SK-N-SH (cell line): Measurements from ENCODE around the gene NRP2. TPM values are rescaled to one million over a fixed set of nuclear protein-coding genes. Genes with fewer than 3 reads are reported as not detected.

Experiments used
- CTCF ChIA-PET: fragments of 300-600, 350-600 bp; formaldehyde crosslinking; extraction: SDS; loops from one replicate; lab custom pipeline; 2021; lab: Yijun Ruan, JAX
- POLR2A ChIA-PET: fragments of 350-600 bp; sonication (Branson Sonifier 250); formaldehyde crosslinking; extraction: SDS; loops from one replicate; lab custom pipeline; 2020; ENCODE audit warnings: antibody characterized with exemption, inconsistent platforms; lab: Yijun Ruan, JAX
- DNase-seq: peaks from one replicate; pipeline ENCODE4 v3.0.0; 2012
- H2AFZ ChIP-seq: fragments of 200-600 bp; sonication (generic); 2 replicates; pipeline ENCODE4 v1.8.1; 2016; ENCODE audit warnings: antibody characterized with exemption, mild to moderate bottlenecking, low read depth
- H3F3A ChIP-seq: fragments of 200-600 bp; sonication (generic); replicated peaks from 2 replicates; pipeline ENCODE3; 2016; ENCODE audit warnings: antibody characterized with exemption, mild to moderate bottlenecking; ENCODE audit not compliant: insufficient read depth
- H3K27ac ChIP-seq, 2 experiments: fragments of 200-500 bp in 1 of 2; fragments of 200-600 bp in 1 of 2; sonication (Bioruptor generic) in 1 of 2; sonication (generic), shearing (Covaris generic) in 1 of 2; 2 replicates each; pipeline versions ENCODE4 v1.5.1 to v1.6.1; 2014 to 2016; ENCODE audit warnings: low read depth in 2 of 2, inconsistent platforms in 1 of 2, low read length in 1 of 2, mild to moderate bottlenecking in 1 of 2, mixed read lengths in 1 of 2
- H3K27me3 ChIP-seq: fragments of 200-600 bp; sonication (generic), shearing (Covaris generic); 2 replicates; pipeline ENCODE4 v1.6.1; 2016; ENCODE audit warnings: mixed run types; ENCODE audit not compliant: insufficient read depth
- H3K36me3 ChIP-seq, 2 experiments: fragments of 200-500 bp in 1 of 2; fragments of 200-600 bp in 1 of 2; sonication (Bioruptor generic) in 1 of 2; sonication (generic) in 1 of 2; replicated peaks in 1 of 2; 2 replicates each; pipeline versions ENCODE3 to v1.5.1; 2014 to 2016; ENCODE audit warnings: low read length in 1 of 2, mild to moderate bottlenecking in 1 of 2; ENCODE audit not compliant: insufficient read depth in 2 of 2, control insufficient read depth in 1 of 2
- H3K4me1 ChIP-seq, 2 experiments: fragments of 200-500 bp in 1 of 2; fragments of 200-600 bp in 1 of 2; sonication (Bioruptor generic) in 1 of 2; sonication (generic), shearing (Covaris generic) in 1 of 2; 2 replicates each; pipeline versions ENCODE4 v1.5.1 to v1.6.1; 2014 to 2016; ENCODE audit warnings: low read depth in 1 of 2, low read length in 1 of 2, mixed run types in 1 of 2; ENCODE audit not compliant: insufficient read depth in 2 of 2, control insufficient read depth in 1 of 2
- H3K4me2 ChIP-seq: fragments of 200-600 bp; sonication (generic), shearing (Covaris generic); 2 replicates; pipeline ENCODE4 v1.6.1; 2017; ENCODE audit warnings: mixed run types
- H3K4me3 ChIP-seq, 2 experiments: fragments of 200-500 bp in 1 of 2; fragments of 200-600 bp in 1 of 2; sonication (Bioruptor generic) in 1 of 2; sonication (generic), shearing (Covaris generic) in 1 of 2; 2 replicates each; pipeline versions ENCODE4 v1.5.1 to v1.8.1; 2014 to 2016; ENCODE audit warnings: low read depth in 2 of 2, inconsistent platforms in 1 of 2, low read length in 1 of 2, mild to moderate bottlenecking in 1 of 2, mixed read lengths in 1 of 2, moderate library complexity in 1 of 2
- H3K79me2 ChIP-seq: fragments of 200-600 bp; sonication (generic); 2 replicates; pipeline ENCODE4 v1.8.1; 2017; ENCODE audit warnings: mild to moderate bottlenecking; ENCODE audit not compliant: insufficient read depth
- H3K9ac ChIP-seq: fragments of 200-600 bp; sonication (generic); 2 replicates; pipeline ENCODE4 v1.6.1; 2017; ENCODE audit warnings: mixed run types
- H3K9me2 ChIP-seq: fragments of 200-600 bp; sonication (generic); 2 replicates; pipeline ENCODE4 v1.6.1; 2017; ENCODE audit warnings: mixed run types
- H3K9me3 ChIP-seq: fragments of 200-600 bp; sonication (generic); 2 replicates; pipeline ENCODE4 v1.6.1; 2017; ENCODE audit warnings: mixed run types, mild to moderate bottlenecking, moderate library complexity
- H4K20me1 ChIP-seq: fragments of 200-600 bp; sonication (generic); 2 replicates; pipeline ENCODE4 v1.6.1; 2017; ENCODE audit warnings: mild to moderate bottlenecking, mixed run types; ENCODE audit not compliant: insufficient read depth
- CTCF ChIP-seq: fragments of 200-600 bp; sonication (generic); IDR thresholded peaks from 2 replicates; pipeline ENCODE4 v1.6.1; 2017; ENCODE audit warnings: antibody characterized with exemption, mild to moderate bottlenecking, moderate library complexity
- EP300 ChIP-seq, 2 experiments: IDR thresholded peaks; 2 replicates each; pipeline versions ENCODE4 v1.4.0 to v1.6.1; 2012; ENCODE audit warnings: borderline replicate concordance in 1 of 2, low read depth in 1 of 2, low read length in 1 of 2
- FOSL2 ChIP-seq: IDR thresholded peaks from 2 replicates; pipeline ENCODE4 v1.4.0; 2012; ENCODE audit warnings: low read depth, mild to moderate bottlenecking, moderate library complexity, borderline replicate concordance
- FOXJ3 ChIP-seq: sonication (generic); formaldehyde crosslinking; IDR thresholded peaks from 2 replicates; pipeline ENCODE4 v1.5.1; 2020; ENCODE audit warnings: mild to moderate bottlenecking, missing genetic modification reagents
- GABPA ChIP-seq: IDR thresholded peaks from 2 replicates; pipeline ENCODE4 v1.4.0; 2012; ENCODE audit warnings: low read depth, mild to moderate bottlenecking
- MEF2A ChIP-seq: IDR thresholded peaks from 2 replicates; pipeline ENCODE4 v1.4.0; 2012; ENCODE audit warnings: low read depth, borderline replicate concordance
- MXI1 ChIP-seq: IDR thresholded peaks from 2 replicates; pipeline ENCODE4 v1.6.1; 2012; ENCODE audit warnings: mild to moderate bottlenecking, low read depth, low read length, improper control_type of control experiment
- NRF1 ChIP-seq: IDR thresholded peaks from 2 replicates; pipeline ENCODE4 v1.6.1; 2012; ENCODE audit warnings: low read depth, mild to moderate bottlenecking, low read length
- POLR2AphosphoS5 ChIP-seq: IDR thresholded peaks from 2 replicates; pipeline ENCODE4 v1.6.1; 2012; ENCODE audit warnings: low read depth, low read length
- RAD21 ChIP-seq: IDR thresholded peaks from 2 replicates; pipeline ENCODE4 v1.6.1; 2012; ENCODE audit warnings: mild to moderate bottlenecking, low read length
- RCOR1 ChIP-seq: fragments of 150-350 bp; IDR thresholded peaks from 2 replicates; pipeline ENCODE4 v1.6.1; 2017; ENCODE audit warnings: antibody characterized with exemption, low read length
- RXRA ChIP-seq: IDR thresholded peaks from 2 replicates; pipeline ENCODE4 v1.4.0; 2012; ENCODE audit warnings: low read depth, mild to moderate bottlenecking, borderline replicate concordance
- SIN3A ChIP-seq: IDR thresholded peaks from 2 replicates; pipeline ENCODE4 v1.6.1; 2012; ENCODE audit warnings: low read depth, mild to moderate bottlenecking, low read length, moderate library complexity, borderline replicate concordance
- SMC3 ChIP-seq: IDR thresholded peaks from 2 replicates; pipeline ENCODE4 v1.6.1; 2012; ENCODE audit warnings: low read depth, low read length, improper control_type of control experiment
- TEAD4 ChIP-seq: IDR thresholded peaks from 2 replicates; pipeline ENCODE4 v1.4.0; 2012; ENCODE audit warnings: mild to moderate bottlenecking, borderline replicate concordance; ENCODE audit not compliant: insufficient read depth
- USF1 ChIP-seq: IDR thresholded peaks from 2 replicates; pipeline ENCODE4 v1.4.0; 2012; ENCODE audit warnings: low read depth, borderline replicate concordance
- WGBS: methylation state at CpG from one replicate; pipeline ENCODE4 v1.1.6; 2017; ENCODE audit warnings: low lambda C conversion rate; 5-methylcytosine and 5-hydroxymethylcytosine counted together
- polyA plus RNA-seq, 3 experiments: library from polyadenylated mRNA; depleted of rRNA; stranded (reverse); fragments of >200 nt; gene quantifications; 2 replicates each; pipeline ENCODE4 v1.2.3, GENCODE V29; 2012

The NRP2 gene
- polyA plus RNA-seq, 1 of the 3 experiments (the other 2 are of a cell fraction) = 68.8 TPM

- H3K79me2 ChIP-seq = no peaks in the 10 kb centered on the region
- ChIA-PET POLR2A (no interaction called here), CTCF (interaction anchor here (1.2 to 2.8 kb wide), 3 partner anchors 9 to 859 kb away, joined by 4 to 16 read pairs (median 7); no protein-coding TSS in a partner anchor)
- H3K4me3 ChIP-seq = no peak overlapping the region
- TF ChIP-seq NRF1 (no peak), SMC3 (no peak), FOSL2 (no peak), GABPA (no peak), SIN3A (no peak), MEF2A (no peak)
- no peaks in the 10 kb centered on the region for H3K9me3 ChIP-seq
- H3K36me3 ChIP-seq = peaks cover 8 to 48% of the 10 kb centered on the region in 2 experiments
- WGBS = 82% methylated on average over 9 of the region's 9 CpGs
- no peaks in the 10 kb centered on the region for H4K20me1 ChIP-seq
- no peaks in the 10 kb centered on the region for H3K9me2 ChIP-seq
- no peak overlapping the region for H3K9ac ChIP-seq
- no peak overlapping the region for H2AFZ ChIP-seq
- no peaks in the 10 kb centered on the region for H3K27me3 ChIP-seq
- H3F3A ChIP-seq = peaks cover 14% of the 10 kb centered on the region
- peaks cover 38 to 44% of the 10 kb centered on the region in 2 experiments; a peak in 3 of 4 replicates for H3K4me1 ChIP-seq
- H3K4me2 ChIP-seq = peak overlapping the region; percentile 52; the same call in 1 of the 2 replicates
- peak overlapping the region; percentile 28 to 81 for H3K27ac ChIP-seq
- DNase-seq = peak; percentile 53
These were observed 47.9 kb downstream of the NRP2 start for GRCh38 chr2:205730191-205730590.

- CTCF ChIA-PET = interaction anchor here (0.8 to 2.8 kb wide), 4 partner anchors 10 to 195 kb away, joined by 3 to 16 read pairs (median 4); no protein-coding TSS in a partner anchor
- DNase-seq = no peak
- TF ChIP-seq RXRA = peak; percentile 41; the same call in 1 of the 2 replicates
- no peak for TF ChIP-seq RAD21
- POLR2A ChIA-PET = interaction anchor here (1.1 kb wide), 1 partner anchor 46 kb away, joined by 3 read pairs; no protein-coding TSS in a partner anchor
- Histone ChIP-seq H3K4me1 (peaks cover 38 to 39% of the 10 kb centered on the region in 2 experiments; a peak in 3 of 4 replicates), H3K9me3 (no peaks in the 10 kb centered on the region), H3K9ac (peak overlapping the region; percentile 32), H3K36me3 (peaks cover 4 to 40% of the 10 kb centered on the region in 2 experiments), H3K4me2 (peak overlapping the region; percentile 52), H3K27me3 (no peaks in the 10 kb centered on the region), H3K4me3 (0 out of 4 replicates have a peak overlapping the region, but pooled peaks of 1 of the 2 experiments have one; percentile 5), H3K27ac (peak overlapping the region; percentile 28 to 81), H3F3A (peaks cover 14% of the 10 kb centered on the region), H3K9me2 (no peaks in the 10 kb centered on the region), H2AFZ (no peak overlapping the region), H4K20me1 (no peaks in the 10 kb centered on the region), H3K79me2 (no peaks in the 10 kb centered on the region)
- WGBS = 70% methylated on average over 9 of the region's 9 CpGs
These were observed 48.6 kb downstream of the NRP2 start for GRCh38 chr2:205730701-205731582.

- Histone ChIP-seq H3K9me2 (no peaks in the 10 kb centered on the region), H3K4me3 (no peak overlapping the region), H3K9ac (peak overlapping the region; percentile 32), H4K20me1 (no peaks in the 10 kb centered on the region), H3K4me1 (peaks cover 38 to 39% of the 10 kb centered on the region in 2 experiments; a peak in 3 of 4 replicates), H3K27ac (peak overlapping the region in 1 of 2 experiments; percentile 81; a peak in 2 of 4 replicates), H3K79me2 (no peaks in the 10 kb centered on the region), H2AFZ (no peak overlapping the region), H3F3A (peaks cover 14% of the 10 kb centered on the region), H3K9me3 (no peaks in the 10 kb centered on the region), H3K4me2 (peak overlapping the region; percentile 52), H3K36me3 (peaks cover 8 to 37% of the 10 kb centered on the region in 2 experiments), H3K27me3 (no peaks in the 10 kb centered on the region)
- 26% methylated on average over 4 of the region's 4 CpGs for WGBS
- CTCF ChIA-PET = interaction anchor here (0.8 to 1.0 kb wide), 3 partner anchors 9 to 195 kb away, joined by 3 to 4 read pairs (median 3); no protein-coding TSS in a partner anchor
- no peak for DNase-seq
- POLR2A ChIA-PET = interaction anchor here (1.1 kb wide), 1 partner anchor 47 kb away, joined by 3 read pairs; no protein-coding TSS in a partner anchor
- TF ChIP-seq CTCF = no peak
- TF ChIP-seq TEAD4 = peak; percentile 78; the same call in 1 of the 2 replicates
- peak; percentile 56 for TF ChIP-seq FOSL2
- TF ChIP-seq RCOR1 = no peak
- TF ChIP-seq SIN3A = no peak
- TF ChIP-seq USF1 = no peak
- no peak for TF ChIP-seq GABPA
- TF ChIP-seq MXI1 = no peak
- peak; percentile 13; the same call in 1 of the 2 replicates for TF ChIP-seq POLR2AphosphoS5
- TF ChIP-seq RXRA = peak; percentile 60; the same call in 1 of the 2 replicates
- no peak for TF ChIP-seq FOXJ3
- TF ChIP-seq SMC3 = no peak
- TF ChIP-seq EP300 (IDR thresholded peaks at IDR 0.05; ENCODE audit: borderline replicate concordance in 1 of 2, low read depth in 1 of 2, low read length in 1 of 2) = 0 out of 4 replicates have a peak, but pooled peaks of 1 of the 2 experiments have one; percentile 32
- no peak for TF ChIP-seq NRF1
These were observed 49.3 kb downstream of the NRP2 start for GRCh38 chr2:205731583-205731981.
